ENCODE data around the gene POLR3GL. TPM values are rescaled to one million over a fixed set of nuclear protein-coding genes. Genes with fewer than 3 reads are reported as not detected.

Gene POLR3GL
- total RNA-seq, 2 donors from 2014 or later, result 7.8 to 8.6 TPM

- intact Hi-C loops (cut with DNase I), result loop anchor here (5.0 kb wide), 1 partner anchor 50 kb away; the partner anchor contains the start of gene HJV
- TF ChIP-seq POLR2A (IDR thresholded peaks at IDR 0.05), result no peak
- no peak for TF ChIP-seq CTCF (IDR thresholded peaks at IDR 0.05)
- peaks cover 5% of the 10 kb centered on the region for H3K4me1 ChIP-seq
- 42 to 61% methylated on average over 4 to 7 of the region's 7 CpGs for WGBS, 2 donors
- no peak overlapping the region for H3K27ac ChIP-seq
- ATAC-seq (no peak), DNase-seq (no peak)
- H3K4me3 ChIP-seq, result no peak overlapping the region
- H3K27me3 ChIP-seq, result no peaks in the 10 kb centered on the region
- H3K9me3 ChIP-seq, result no peaks in the 10 kb centered on the region
- H3K36me3 ChIP-seq (replicated peaks in 1 of 2; ENCODE audit: insufficient read depth in 1 of 2, low read depth in 2 of 2), result no peaks in the 10 kb centered on the region
These were observed 8.1 kb downstream of the POLR3GL start for GRCh38 chr1:145972580-145972979.

- Histone ChIP-seq H3K9me3 (no peaks in the 10 kb centered on the region), H3K27ac (no peak overlapping the region), H3K36me3 (replicated peaks in 1 of 2; ENCODE audit: insufficient read depth in 1 of 2, low read depth in 2 of 2) (no peaks in the 10 kb centered on the region), H3K4me1 (peaks cover 27% of the 10 kb centered on the region), H3K4me3 (no peak overlapping the region), H3K27me3 (no peaks in the 10 kb centered on the region)
- TF ChIP-seq CTCF (IDR thresholded peaks at IDR 0.05), result no peak
- no peak for TF ChIP-seq POLR2A (IDR thresholded peaks at IDR 0.05)
- intact Hi-C loops (cut with DNase I), result loop anchor here (5.0 kb wide), 1 partner anchor 48 kb away; the partner anchor contains the start of gene HJV
- ATAC-seq (no peak), DNase-seq (no peak)
- 55 to 62% methylated on average over 7 of the region's 7 CpGs for WGBS, 2 donors
These were observed 10.2 kb downstream of the POLR3GL start for GRCh38 chr1:145974721-145975120.

- Histone ChIP-seq H3K36me3 (replicated peaks in 1 of 2; ENCODE audit: insufficient read depth in 1 of 2, low read depth in 2 of 2) (no peaks in the 10 kb centered on the region), H3K27me3 (no peaks in the 10 kb centered on the region), H3K4me1 (peaks cover 32% of the 10 kb centered on the region), H3K4me3 (no peak overlapping the region), H3K9me3 (no peaks in the 10 kb centered on the region), H3K27ac (no peak overlapping the region)
- intact Hi-C loops (cut with DNase I), result no loop called here
- no peak for ATAC-seq
- no peak for DNase-seq
- TF ChIP-seq CTCF (IDR thresholded peaks at IDR 0.05) (no peak), POLR2A (IDR thresholded peaks at IDR 0.05) (no peak)
- 82 to 83% methylated on average over 4 of the region's 4 CpGs for WGBS, 2 donors
These were observed 10.7 kb downstream of the POLR3GL start for GRCh38 chr1:145975216-145975615.

GRCh38 chr1:145977016-145977415 lies 12.5 kb downstream of the POLR3GL start:
- no peak for ATAC-seq
- Histone ChIP-seq H3K36me3 (replicated peaks in 1 of 2; ENCODE audit: insufficient read depth in 1 of 2, low read depth in 2 of 2) (no peaks in the 10 kb centered on the region), H3K4me1 (peaks cover 50% of the 10 kb centered on the region), H3K27me3 (no peaks in the 10 kb centered on the region), H3K4me3 (no peak overlapping the region), H3K27ac (no peak overlapping the region), H3K9me3 (no peaks in the 10 kb centered on the region)
- no peak for TF ChIP-seq POLR2A (IDR thresholded peaks at IDR 0.05)
- no peak for TF ChIP-seq CTCF (IDR thresholded peaks at IDR 0.05)
- 78% methylated on average over 5 of the region's 5 CpGs for WGBS, 2 donors
- no peak for DNase-seq
- intact Hi-C loops (cut with DNase I), result no loop called here

Measured in body of pancreas (tissue), 4 donors.